ENCODE data around the gene KLHDC2.

DNA sequence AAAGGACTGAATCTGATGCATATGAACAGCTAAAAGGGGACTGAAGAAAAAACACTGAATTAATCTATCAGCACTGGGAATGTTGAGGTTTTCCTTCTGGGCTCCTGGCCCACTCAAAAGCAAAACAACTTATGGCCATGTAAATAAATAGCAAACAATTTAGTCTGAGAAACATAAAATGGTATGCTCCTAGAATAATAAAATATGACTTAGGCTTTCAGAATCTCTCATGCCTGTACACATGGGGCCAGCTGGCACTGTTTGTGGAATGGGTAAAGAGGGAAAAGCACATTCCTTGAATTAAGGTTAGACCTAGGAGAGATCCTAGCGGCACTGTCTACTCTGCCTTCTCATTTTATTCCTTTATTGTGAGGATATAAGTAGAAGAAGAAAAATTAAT, 6.2 kb downstream of the KLHDC2 start:
- TF ChIP-seq, protein P1, sequence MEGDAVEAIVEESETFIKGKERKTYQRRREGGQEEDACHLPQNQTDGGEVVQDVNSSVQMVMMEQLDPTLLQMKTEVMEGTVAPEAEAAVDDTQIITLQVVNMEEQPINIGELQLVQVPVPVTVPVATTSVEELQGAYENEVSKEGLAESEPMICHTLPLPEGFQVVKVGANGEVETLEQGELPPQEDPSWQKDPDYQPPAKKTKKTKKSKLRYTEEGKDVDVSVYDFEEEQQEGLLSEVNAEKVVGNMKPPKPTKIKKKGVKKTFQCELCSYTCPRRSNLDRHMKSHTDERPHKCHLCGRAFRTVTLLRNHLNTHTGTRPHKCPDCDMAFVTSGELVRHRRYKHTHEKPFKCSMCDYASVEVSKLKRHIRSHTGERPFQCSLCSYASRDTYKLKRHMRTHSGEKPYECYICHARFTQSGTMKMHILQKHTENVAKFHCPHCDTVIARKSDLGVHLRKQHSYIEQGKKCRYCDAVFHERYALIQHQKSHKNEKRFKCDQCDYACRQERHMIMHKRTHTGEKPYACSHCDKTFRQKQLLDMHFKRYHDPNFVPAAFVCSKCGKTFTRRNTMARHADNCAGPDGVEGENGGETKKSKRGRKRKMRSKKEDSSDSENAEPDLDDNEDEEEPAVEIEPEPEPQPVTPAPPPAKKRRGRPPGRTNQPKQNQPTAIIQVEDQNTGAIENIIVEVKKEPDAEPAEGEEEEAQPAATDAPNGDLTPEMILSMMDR (IDR thresholded peaks at IDR 0.05) = no peak
- no peak for TF ChIP-seq EZH2 (IDR thresholded peaks at IDR 0.05; ENCODE audit: borderline replicate concordance, insufficient read depth, low read depth, low read length, poor library complexity, severe bottlenecking)
